SK-N-SH treated with all-trans-retinoic acid at 6 μM for 48 hours (cell line): ENCODE measurements around the gene SC5D.

Experiments
- ATAC-seq: fragments of 200-7000 bp; cut with Tn5 transposase; 3 replicates; pipeline ENCODE4 v1.9.1; 2020; ENCODE audit warnings: mild to moderate bottlenecking, moderate library complexity
- ARNTL ChIP-seq: fragments of 450-650 bp; formaldehyde crosslinking; IDR thresholded peaks from 2 replicates; pipeline ENCODE4 v1.5.0; 2020; ENCODE audit warnings: low read depth, mild to moderate bottlenecking, moderate library complexity, borderline replicate concordance
- BACH2 ChIP-seq: fragments of 250-450 bp; sonication (Bioruptor Pico); IDR thresholded peaks from 2 replicates; pipeline ENCODE4 v1.9.0; 2021; ENCODE audit warnings: mild to moderate bottlenecking, borderline replicate concordance
- CREB5 ChIP-seq: fragments of 250-450 bp; sonication (Bioruptor Pico); IDR thresholded peaks from 2 replicates; pipeline ENCODE4 v1.5.1; 2020; ENCODE audit warnings: low read depth, mild to moderate bottlenecking, moderate library complexity
- CSRNP3 ChIP-seq: fragments of 250-450 bp; sonication (Bioruptor Pico); IDR thresholded peaks from 2 replicates; pipeline ENCODE4 v1.5.1; 2021; ENCODE audit warnings: mild to moderate bottlenecking, moderate library complexity
- ESRRG ChIP-seq: fragments of 250-450 bp; sonication (Bioruptor Pico); IDR thresholded peaks from 2 replicates; pipeline ENCODE4 v1.6.1; 2021; ENCODE audit warnings: mild to moderate bottlenecking
- GLIS3 ChIP-seq: fragments of 250-450 bp; sonication (Bioruptor Pico); IDR thresholded peaks from 2 replicates; pipeline ENCODE4 v1.5.0; 2020; ENCODE audit warnings: mild to moderate bottlenecking, moderate library complexity
- ISL1 ChIP-seq: fragments of 250-450 bp; sonication (Bioruptor Pico); IDR thresholded peaks from 2 replicates; pipeline ENCODE4 v2.1.2; 2022; ENCODE audit warnings: mild to moderate bottlenecking, moderate library complexity
- OSR1 ChIP-seq: fragments of 250-450 bp; sonication (Bioruptor Pico); IDR thresholded peaks from 2 replicates; pipeline ENCODE4 v1.8.0; 2022; ENCODE audit warnings: moderate library complexity, mild to moderate bottlenecking, inconsistent platforms
- PPARA ChIP-seq: fragments of 250-450 bp; sonication (Bioruptor Pico); IDR thresholded peaks from 2 replicates; pipeline ENCODE4 v1.5.0; 2020; ENCODE audit warnings: mild to moderate bottlenecking, borderline replicate concordance
- TCF4 ChIP-seq: fragments of 250-450 bp; sonication (Bioruptor Pico); IDR thresholded peaks from 2 replicates; pipeline ENCODE4 v1.8.0; 2021; ENCODE audit warnings: mild to moderate bottlenecking, moderate library complexity, borderline replicate concordance
- TOX ChIP-seq: fragments of 250-450 bp; sonication (Bioruptor Pico); IDR thresholded peaks from 2 replicates; pipeline ENCODE4 v1.8.0; 2021; ENCODE audit warnings: mild to moderate bottlenecking, moderate library complexity, borderline replicate concordance
- TSHZ2 ChIP-seq: fragments of 250-450 bp; sonication (Bioruptor Pico); IDR thresholded peaks from 2 replicates; pipeline ENCODE4 v1.5.0; 2020; ENCODE audit warnings: mild to moderate bottlenecking, moderate library complexity
- ZC3H10 ChIP-seq: fragments of 250-450 bp; sonication (Bioruptor Pico); IDR thresholded peaks from 2 replicates; pipeline ENCODE4 v1.5.1; 2021; ENCODE audit warnings: mild to moderate bottlenecking, moderate library complexity
- ZFP3 ChIP-seq: fragments of 250-450 bp; sonication (Bioruptor Pico); IDR thresholded peaks from 2 replicates; pipeline ENCODE4 v1.5.0; 2020; ENCODE audit warnings: mild to moderate bottlenecking, moderate library complexity
- ZFP30 ChIP-seq: fragments of 450-650 bp; formaldehyde crosslinking; IDR thresholded peaks from 2 replicates; pipeline ENCODE4 v1.5.0; 2022; ENCODE audit warnings: mild to moderate bottlenecking, moderate library complexity
- ZNF565 ChIP-seq: fragments of 450-650 bp; formaldehyde crosslinking; conservative IDR thresholded peaks from 2 replicates; pipeline ENCODE4 v1.5.0; 2020; ENCODE audit warnings: low read depth, mild to moderate bottlenecking, moderate library complexity
- ZNF70 ChIP-seq: fragments of 450-650 bp; formaldehyde crosslinking; IDR thresholded peaks from 2 replicates; pipeline ENCODE4 v1.5.0; 2020; ENCODE audit warnings: mild to moderate bottlenecking, moderate library complexity
- ZNF8 ChIP-seq: fragments of 450-650 bp; formaldehyde crosslinking; IDR thresholded peaks from 2 replicates; pipeline ENCODE4 v1.5.0; 2020; ENCODE audit warnings: mild to moderate bottlenecking, moderate library complexity
- TF ChIP-seq, protein P1 (sequence below): fragments of 250-450 bp; sonication (Bioruptor Pico); IDR thresholded peaks from 2 replicates; pipeline ENCODE4 v1.8.0; 2020; ENCODE audit warnings: mild to moderate bottlenecking, moderate library complexity, borderline replicate concordance
- TF ChIP-seq, protein P2 (sequence below): fragments of 250-450 bp; sonication (Bioruptor Pico); IDR thresholded peaks from 2 replicates; pipeline ENCODE4 v1.8.0; 2021; ENCODE audit warnings: low read depth, mild to moderate bottlenecking, moderate library complexity, borderline replicate concordance

The SC5D gene

DNA sequence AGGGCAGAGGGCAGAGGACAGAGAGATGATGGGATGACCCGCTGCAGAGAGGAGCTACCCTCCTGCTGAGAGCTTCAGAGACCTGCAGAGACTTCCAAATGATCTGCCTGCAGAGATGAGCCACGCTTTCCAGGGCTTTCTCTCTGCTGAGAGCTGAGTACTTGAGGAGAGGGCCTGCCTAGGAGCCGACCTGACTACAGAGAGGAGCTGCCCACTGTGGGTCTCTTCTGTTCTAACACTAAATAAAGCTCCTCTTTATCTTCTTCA, 45.9 kb upstream of the SC5D start:
- ATAC-seq: no peak; the same call in 2 of the 3 replicates
- TF ChIP-seq ZFP30 (no peak), TSHZ2 (CRISPR knock-in tag) (no peak), CSRNP3 (no peak), OSR1 (CRISPR knock-in tag) (no peak), TOX (CRISPR knock-in tag) (no peak), ESRRG (CRISPR knock-in tag) (no peak), ZNF565 (CRISPR knock-in tag) (no peak), GLIS3 (no peak), BACH2 (CRISPR knock-in tag) (no peak), ZNF70 (CRISPR knock-in tag) (no peak), ZNF8 (CRISPR knock-in tag) (no peak), ZFP3 (CRISPR knock-in tag) (no peak), ZC3H10 (no peak), ARNTL (CRISPR knock-in tag) (no peak)
- TF ChIP-seq, protein P1, sequence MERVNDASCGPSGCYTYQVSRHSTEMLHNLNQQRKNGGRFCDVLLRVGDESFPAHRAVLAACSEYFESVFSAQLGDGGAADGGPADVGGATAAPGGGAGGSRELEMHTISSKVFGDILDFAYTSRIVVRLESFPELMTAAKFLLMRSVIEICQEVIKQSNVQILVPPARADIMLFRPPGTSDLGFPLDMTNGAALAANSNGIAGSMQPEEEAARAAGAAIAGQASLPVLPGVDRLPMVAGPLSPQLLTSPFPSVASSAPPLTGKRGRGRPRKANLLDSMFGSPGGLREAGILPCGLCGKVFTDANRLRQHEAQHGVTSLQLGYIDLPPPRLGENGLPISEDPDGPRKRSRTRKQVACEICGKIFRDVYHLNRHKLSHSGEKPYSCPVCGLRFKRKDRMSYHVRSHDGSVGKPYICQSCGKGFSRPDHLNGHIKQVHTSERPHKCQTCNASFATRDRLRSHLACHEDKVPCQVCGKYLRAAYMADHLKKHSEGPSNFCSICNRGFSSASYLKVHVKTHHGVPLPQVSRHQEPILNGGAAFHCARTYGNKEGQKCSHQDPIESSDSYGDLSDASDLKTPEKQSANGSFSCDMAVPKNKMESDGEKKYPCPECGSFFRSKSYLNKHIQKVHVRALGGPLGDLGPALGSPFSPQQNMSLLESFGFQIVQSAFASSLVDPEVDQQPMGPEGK (CRISPR knock-in tag): no peak
- TF ChIP-seq, protein P2, sequence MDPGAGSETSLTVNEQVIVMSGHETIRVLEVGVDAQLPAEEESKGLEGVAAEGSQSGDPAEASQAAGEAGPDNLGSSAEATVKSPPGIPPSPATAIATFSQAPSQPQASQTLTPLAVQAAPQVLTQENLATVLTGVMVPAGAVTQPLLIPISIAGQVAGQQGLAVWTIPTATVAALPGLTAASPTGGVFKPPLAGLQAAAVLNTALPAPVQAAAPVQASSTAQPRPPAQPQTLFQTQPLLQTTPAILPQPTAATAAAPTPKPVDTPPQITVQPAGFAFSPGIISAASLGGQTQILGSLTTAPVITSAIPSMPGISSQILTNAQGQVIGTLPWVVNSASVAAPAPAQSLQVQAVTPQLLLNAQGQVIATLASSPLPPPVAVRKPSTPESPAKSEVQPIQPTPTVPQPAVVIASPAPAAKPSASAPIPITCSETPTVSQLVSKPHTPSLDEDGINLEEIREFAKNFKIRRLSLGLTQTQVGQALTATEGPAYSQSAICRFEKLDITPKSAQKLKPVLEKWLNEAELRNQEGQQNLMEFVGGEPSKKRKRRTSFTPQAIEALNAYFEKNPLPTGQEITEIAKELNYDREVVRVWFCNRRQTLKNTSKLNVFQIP: no peak

DNA sequence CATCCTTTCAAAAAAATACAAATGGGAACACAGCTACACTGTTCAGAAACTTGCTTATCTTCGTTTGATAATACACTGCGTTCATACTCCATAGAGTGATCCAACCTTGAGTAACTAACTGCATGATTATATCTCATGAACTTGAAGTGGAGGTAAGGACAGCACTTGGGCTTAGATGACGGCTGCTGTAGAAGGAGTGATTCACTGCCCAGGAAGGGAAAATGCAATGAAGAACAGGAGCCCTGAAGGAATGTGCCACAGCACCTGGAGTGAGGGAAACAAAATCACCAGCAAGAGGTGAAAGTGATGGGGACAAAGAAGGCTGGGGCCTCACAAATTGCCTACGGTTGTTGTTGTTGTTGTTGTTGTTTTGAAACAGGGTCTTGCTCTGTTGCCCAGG, 44.1 kb upstream of the SC5D start:
- ATAC-seq: no peak
- TF ChIP-seq OSR1 (CRISPR knock-in tag) (no peak), CSRNP3 (no peak), ZFP30 (no peak), TCF4 (CRISPR knock-in tag) (no peak), BACH2 (CRISPR knock-in tag) (no peak), PPARA (CRISPR knock-in tag) (no peak), ZNF8 (CRISPR knock-in tag) (no peak), ESRRG (CRISPR knock-in tag) (no peak), TSHZ2 (CRISPR knock-in tag) (no peak), CREB5 (CRISPR knock-in tag) (no peak), TOX (CRISPR knock-in tag) (no peak), ZNF70 (CRISPR knock-in tag) (no peak), ZFP3 (CRISPR knock-in tag) (no peak), ARNTL (CRISPR knock-in tag) (no peak), ZC3H10 (no peak), ISL1 (CRISPR knock-in tag) (no peak)
- TF ChIP-seq, protein P1 (CRISPR knock-in tag): no peak
- TF ChIP-seq, protein P2: no peak
